Type B pancreatic cell (in vitro differentiated cells): ENCODE measurements around the gene GPR35. TPM values are rescaled to one million over a fixed set of nuclear protein-coding genes. Genes with fewer than 3 reads are reported as not detected.
A peak's percentile ranks its signal among the peaks of the same experiment; 100 is the strongest.

Source experiments
- DNase-seq: peaks from one replicate; pipeline ENCODE4 v3.0.0; 2021; ENCODE audit warnings: mixed read lengths; ENCODE audit not compliant: unreplicated experiment; ENCODE audit errors: extremely low spot score
- H3K27ac Mint-ChIP-seq: 2 replicates; pipeline ENCODE4 v1.8.0; 2021; ENCODE audit warnings: mild to moderate bottlenecking, mixed read lengths
- H3K27me3 Mint-ChIP-seq: 2 replicates; pipeline ENCODE4 v1.8.0; 2021; ENCODE audit warnings: mixed read lengths
- H3K36me3 Mint-ChIP-seq: 2 replicates; pipeline ENCODE4 v1.8.0; 2021; ENCODE audit warnings: mixed read lengths
- H3K4me1 Mint-ChIP-seq: one replicate; pipeline ENCODE4 v1.8.0; 2021; ENCODE audit warnings: mixed read lengths; ENCODE audit not compliant: unreplicated experiment
- H3K4me3 Mint-ChIP-seq: 2 replicates; pipeline ENCODE4 v1.8.0; 2021; ENCODE audit warnings: mild to moderate bottlenecking, mixed read lengths
- H3K9me3 Mint-ChIP-seq: 2 replicates; pipeline ENCODE4 v1.8.0; 2021; ENCODE audit warnings: mixed read lengths
- total RNA-seq: library from RNA; stranded (reverse); gene quantifications from 2 replicates; pipeline ENCODE4 v1.2.1, GENCODE V29; 2021; ENCODE audit warnings: low replicate concordance
- TF ChIP-seq, protein P1 (sequence below): fragments of 200-600 bp; sonication (generic); conservative IDR thresholded peaks from 2 replicates; pipeline ENCODE4 v1.5.0; 2021; ENCODE audit warnings: antibody characterized with exemption, mild to moderate bottlenecking

The GPR35 gene
- total RNA-seq, 1 donor from 2014 or later = 3.6 TPM

DNA sequence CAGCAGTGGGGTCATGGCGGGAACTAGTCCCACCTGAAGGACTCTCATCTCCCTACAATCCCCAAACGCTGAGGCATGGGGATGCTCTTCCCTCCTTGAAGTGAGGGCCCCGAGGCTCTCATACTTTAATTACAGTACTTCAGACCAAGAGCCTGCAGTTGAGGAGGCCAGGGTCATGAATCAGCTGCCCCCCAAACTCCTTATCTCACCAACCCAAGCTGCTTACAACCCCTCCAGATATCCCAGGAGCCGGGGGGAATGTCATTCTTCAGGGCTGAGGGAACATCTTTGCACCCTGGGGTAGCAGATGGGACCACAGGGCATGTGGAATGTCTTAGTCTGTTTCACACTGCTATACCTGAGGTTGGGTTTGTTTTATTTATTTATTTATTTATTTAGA lies 41.5 kb upstream of the GPR35 start:
- H3K4me3 Mint-ChIP-seq = no peak overlapping the region
- no peak for DNase-seq
- peaks cover 25% of the 10 kb centered on the region for H3K36me3 Mint-ChIP-seq
- TF ChIP-seq, protein P1, sequence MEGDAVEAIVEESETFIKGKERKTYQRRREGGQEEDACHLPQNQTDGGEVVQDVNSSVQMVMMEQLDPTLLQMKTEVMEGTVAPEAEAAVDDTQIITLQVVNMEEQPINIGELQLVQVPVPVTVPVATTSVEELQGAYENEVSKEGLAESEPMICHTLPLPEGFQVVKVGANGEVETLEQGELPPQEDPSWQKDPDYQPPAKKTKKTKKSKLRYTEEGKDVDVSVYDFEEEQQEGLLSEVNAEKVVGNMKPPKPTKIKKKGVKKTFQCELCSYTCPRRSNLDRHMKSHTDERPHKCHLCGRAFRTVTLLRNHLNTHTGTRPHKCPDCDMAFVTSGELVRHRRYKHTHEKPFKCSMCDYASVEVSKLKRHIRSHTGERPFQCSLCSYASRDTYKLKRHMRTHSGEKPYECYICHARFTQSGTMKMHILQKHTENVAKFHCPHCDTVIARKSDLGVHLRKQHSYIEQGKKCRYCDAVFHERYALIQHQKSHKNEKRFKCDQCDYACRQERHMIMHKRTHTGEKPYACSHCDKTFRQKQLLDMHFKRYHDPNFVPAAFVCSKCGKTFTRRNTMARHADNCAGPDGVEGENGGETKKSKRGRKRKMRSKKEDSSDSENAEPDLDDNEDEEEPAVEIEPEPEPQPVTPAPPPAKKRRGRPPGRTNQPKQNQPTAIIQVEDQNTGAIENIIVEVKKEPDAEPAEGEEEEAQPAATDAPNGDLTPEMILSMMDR = no peak
- H3K27ac Mint-ChIP-seq = no peak overlapping the region
- H3K4me1 Mint-ChIP-seq = peaks cover 39% of the 10 kb centered on the region
- H3K9me3 Mint-ChIP-seq = no peaks in the 10 kb centered on the region
- H3K27me3 Mint-ChIP-seq = no peaks in the 10 kb centered on the region

DNA sequence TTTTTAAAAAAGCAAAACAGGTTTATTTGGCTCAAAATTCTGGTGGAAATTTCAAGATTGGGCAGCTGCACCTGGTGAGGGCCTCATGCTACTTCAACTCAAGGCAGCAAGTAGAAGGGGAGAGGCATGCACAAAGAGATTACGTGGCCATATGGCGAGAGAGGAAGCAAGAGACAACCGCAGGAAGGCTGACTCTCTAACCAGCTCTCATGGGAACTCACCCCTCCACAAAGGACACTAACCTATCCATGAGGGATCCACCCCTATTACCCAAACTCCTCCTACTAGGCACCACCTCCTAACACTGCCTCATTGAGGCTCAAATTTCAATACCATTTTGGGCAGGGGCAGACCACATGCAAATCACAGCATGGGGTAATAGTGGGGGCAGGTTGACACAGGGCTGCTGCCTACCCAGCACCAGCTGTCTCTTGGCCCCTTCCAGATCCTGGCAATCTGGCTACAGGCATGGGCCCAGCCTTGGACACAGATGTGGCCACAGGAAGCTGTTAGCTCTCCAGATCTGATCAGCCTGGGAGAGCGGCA lies 40.7 kb upstream of the GPR35 start:
- no peak for DNase-seq
- Mint-ChIP-seq H3K27me3 (no peaks in the 10 kb centered on the region), H3K4me1 (peaks cover 41% of the 10 kb centered on the region), H3K27ac (no peak overlapping the region), H3K4me3 (peak overlapping the region; percentile 98), H3K36me3 (peaks cover 25% of the 10 kb centered on the region), H3K9me3 (no peaks in the 10 kb centered on the region)
- TF ChIP-seq, protein P1 = no peak

DNA sequence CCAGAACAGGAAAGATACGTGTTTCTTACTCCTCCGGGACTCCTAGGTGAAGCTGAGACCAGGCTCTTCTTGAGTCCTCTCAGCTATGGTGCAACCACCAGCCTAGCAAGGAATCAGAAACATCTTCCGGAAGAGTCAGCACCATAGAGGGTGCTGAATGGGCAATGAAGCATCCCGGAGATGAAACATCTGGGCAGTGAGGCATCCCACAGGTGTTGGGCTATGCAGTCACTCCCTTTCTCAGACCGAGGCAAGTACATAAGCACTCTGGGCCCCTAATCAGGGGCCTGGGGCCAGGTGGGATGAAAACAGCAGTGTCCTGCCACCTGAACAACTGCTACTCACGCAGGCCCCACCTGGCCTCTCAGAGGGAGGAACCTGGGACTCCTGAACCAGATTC lies 40.2 kb upstream of the GPR35 start:
- peak overlapping the region; percentile 98 for H3K4me3 Mint-ChIP-seq
- H3K9me3 Mint-ChIP-seq = no peaks in the 10 kb centered on the region
- H3K27ac Mint-ChIP-seq = peak overlapping the region; percentile 48
- TF ChIP-seq, protein P1 = no peak
- no peak for DNase-seq
- no peaks in the 10 kb centered on the region for H3K27me3 Mint-ChIP-seq
- peaks cover 25% of the 10 kb centered on the region for H3K36me3 Mint-ChIP-seq
- H3K4me1 Mint-ChIP-seq = peaks cover 36% of the 10 kb centered on the region

DNA sequence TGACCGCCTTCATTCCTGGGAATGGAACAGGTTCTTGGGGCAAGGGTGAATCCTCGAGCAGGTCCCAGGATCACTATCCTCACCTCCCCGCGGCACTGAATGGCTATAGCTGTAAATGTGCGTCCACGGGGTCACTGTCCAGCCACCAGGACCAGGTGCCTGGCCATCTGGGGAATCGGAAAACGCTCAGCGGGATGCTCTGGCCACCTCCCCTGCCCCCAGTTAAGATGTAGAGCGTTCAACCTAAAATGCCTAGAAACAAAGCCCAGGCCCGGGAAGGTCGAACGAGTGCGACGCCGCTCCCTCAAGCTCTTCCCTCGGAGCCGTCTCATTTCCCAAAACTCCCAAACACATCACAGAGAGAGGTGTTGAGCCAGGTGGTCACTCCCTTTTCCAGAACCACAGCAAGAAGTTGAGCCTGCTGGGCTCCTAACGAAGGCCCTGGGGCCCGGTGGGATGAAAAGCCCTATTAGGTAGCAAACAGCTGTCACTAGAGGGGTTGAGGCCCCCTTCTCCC lies 39.5 kb upstream of the GPR35 start:
- peaks cover 18% of the 10 kb centered on the region for H3K36me3 Mint-ChIP-seq
- H3K27ac Mint-ChIP-seq = peak overlapping the region; percentile 94
- peak overlapping the region; percentile 98 for H3K4me3 Mint-ChIP-seq
- H3K27me3 Mint-ChIP-seq = no peaks in the 10 kb centered on the region
- no peaks in the 10 kb centered on the region for H3K9me3 Mint-ChIP-seq
- DNase-seq = no peak
- TF ChIP-seq, protein P1 = no peak
- peaks cover 30% of the 10 kb centered on the region for H3K4me1 Mint-ChIP-seq

DNA sequence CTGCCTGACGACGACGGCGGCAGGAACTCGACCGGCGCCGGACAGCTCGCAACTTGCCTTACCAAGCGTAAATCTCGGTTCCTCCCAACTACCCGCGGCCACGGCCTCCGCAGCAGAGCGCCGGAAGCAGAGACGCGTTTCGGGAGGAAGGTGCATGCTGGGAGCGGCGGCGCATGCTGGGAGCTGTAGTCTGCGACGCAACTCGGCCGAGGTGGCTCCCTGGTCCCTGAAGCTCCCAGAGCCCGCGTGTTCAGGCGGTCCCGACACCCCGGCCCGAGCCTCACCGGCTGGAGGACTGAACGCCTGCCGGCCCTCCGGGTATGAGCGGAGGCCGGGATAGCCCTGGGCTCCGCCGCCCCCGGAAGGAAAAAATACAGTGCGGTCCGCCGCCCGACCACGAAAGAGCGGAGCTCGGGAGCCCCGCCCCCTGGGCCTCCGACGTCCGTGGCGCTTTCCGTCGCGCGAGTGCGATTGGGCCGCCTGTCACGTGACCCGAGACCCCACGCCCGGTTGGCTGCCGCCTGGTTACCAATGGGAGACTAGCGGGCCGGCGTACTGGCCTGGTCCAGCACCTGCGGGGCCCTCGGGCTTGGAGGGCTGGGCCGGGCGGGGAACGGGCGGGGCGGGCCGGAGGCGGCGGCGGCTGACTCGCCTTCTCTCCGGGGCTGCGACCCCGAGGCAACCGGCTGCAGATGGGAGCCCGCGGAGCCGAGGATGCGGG lies 38.9 kb upstream of the GPR35 start, which contains the start of gene CAPN10:
CAPN10 (plus strand) TSS at position 537 of the 721 bp plus-strand sequence; CDS start at position 715, 178 bp downstream.
- TF ChIP-seq, protein P1 = no peak
- Mint-ChIP-seq H3K36me3 (peaks cover 15% of the 10 kb centered on the region), H3K27ac (peak within 1 kb of the TSS; percentile 94), H3K4me3 (peak within 1 kb of the TSS; percentile 98), H3K27me3 (no peaks in the 10 kb centered on the region), H3K9me3 (no peaks in the 10 kb centered on the region), H3K4me1 (peaks cover 28% of the 10 kb centered on the region)
- DNase-seq = peak; percentile 97
